ENCODE measurements around the gene PHF12. TPM values are rescaled to one million over a fixed set of nuclear protein-coding genes. Genes with fewer than 3 reads are reported as not detected.
"Not testable (repeated sequence)": the region's sequence is repeated elsewhere in the genome, so short reads cannot be mapped to it uniquely, and the experiment has no call there.

PHF12 gene
- total RNA-seq, 1 donor from 2014 or later = 54.5 TPM

GRCh38 chr17:28878158-28878910 lies 73.0 kb downstream of the PHF12 start:
- Histone ChIP-seq H3K4me1 (no peaks in the 10 kb centered on the region), H3K4me3 (no peak overlapping the region), H3K27me3 (no peaks in the 10 kb centered on the region), H3K9me3 (no peaks in the 10 kb centered on the region), H3K27ac (no peak overlapping the region), H3K36me3 (peaks cover 0 to 41% of the 10 kb centered on the region in 2 donors)
- TF ChIP-seq POLR2A (IDR thresholded peaks at IDR 0.05) = no peak
- no peak for TF ChIP-seq CTCF (IDR thresholded peaks at IDR 0.05)
- no peak for TF ChIP-seq POLR2AphosphoS5 (IDR thresholded peaks at IDR 0.05; ENCODE audit: insufficient read depth in 1 of 2, low read depth in 1 of 2)
- no peak for DNase-seq (ENCODE audit: extremely low spot score in 2 of 2)
- intact Hi-C loops (cut with DNase I) = no loop called here

- H3K9me3 ChIP-seq; H3K27ac ChIP-seq; H3K4me3 ChIP-seq; H3K4me1 ChIP-seq; DNase-seq (ENCODE audit: extremely low spot score in 2 of 2); intact Hi-C loops (cut with DNase I); H3K27me3 ChIP-seq: not testable (repeated sequence)
- H3K36me3 ChIP-seq = peaks cover 0 to 30% of the 10 kb centered on the region in 2 donors
These were observed 74.1 kb downstream of the PHF12 start for GRCh38 chr17:28877150-28877711.

- Histone ChIP-seq H3K4me3 (no peak overlapping the region), H3K4me1 (no peaks in the 10 kb centered on the region), H3K27ac (no peak overlapping the region), H3K27me3 (no peaks in the 10 kb centered on the region), H3K9me3 (no peaks in the 10 kb centered on the region), H3K36me3 (peaks cover 0 to 18% of the 10 kb centered on the region in 2 donors)
- no peak for DNase-seq (ENCODE audit: extremely low spot score in 2 of 2)
- TF ChIP-seq CTCF (IDR thresholded peaks at IDR 0.05) (no peak), POLR2AphosphoS5 (IDR thresholded peaks at IDR 0.05; ENCODE audit: insufficient read depth in 1 of 2, low read depth in 1 of 2) (no peak), POLR2A (IDR thresholded peaks at IDR 0.05) (no peak)
- intact Hi-C loops (cut with DNase I) = no loop called here
These were observed 75.3 kb downstream of the PHF12 start for GRCh38 chr17:28875848-28876550.

DNA sequence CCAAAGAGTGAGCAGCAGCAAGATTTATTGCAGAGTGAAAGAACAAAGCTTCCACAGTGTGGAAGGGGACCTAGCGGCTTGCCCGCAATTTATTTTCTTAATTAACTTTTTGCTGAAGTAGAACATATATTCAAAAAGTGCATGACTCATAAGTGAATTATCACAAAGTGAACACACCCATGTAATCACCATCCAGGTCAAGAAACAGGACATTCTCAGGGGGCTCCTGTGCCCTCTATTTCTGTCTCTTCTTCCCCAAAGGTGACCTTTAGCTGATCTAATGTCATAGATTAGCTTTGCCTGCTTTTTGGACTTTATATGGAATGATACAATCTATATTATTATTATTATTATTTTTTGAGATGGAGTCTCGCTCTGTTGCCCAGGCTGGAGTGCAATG lies 76.6 kb downstream of the PHF12 start:
- DNase-seq (ENCODE audit: extremely low spot score in 2 of 2) = no peak
- Histone ChIP-seq H3K36me3 (peaks cover 0 to 6% of the 10 kb centered on the region in 2 donors), H3K9me3 (no peaks in the 10 kb centered on the region), H3K4me1 (no peaks in the 10 kb centered on the region), H3K4me3 (no peak overlapping the region), H3K27ac (no peak overlapping the region), H3K27me3 (no peaks in the 10 kb centered on the region)
- intact Hi-C loops (cut with DNase I) = no loop called here
- no peak for TF ChIP-seq POLR2A (IDR thresholded peaks at IDR 0.05)
- no peak for TF ChIP-seq CTCF (IDR thresholded peaks at IDR 0.05)
- no peak for TF ChIP-seq POLR2AphosphoS5 (IDR thresholded peaks at IDR 0.05; ENCODE audit: insufficient read depth in 1 of 2, low read depth in 1 of 2)

DNA sequence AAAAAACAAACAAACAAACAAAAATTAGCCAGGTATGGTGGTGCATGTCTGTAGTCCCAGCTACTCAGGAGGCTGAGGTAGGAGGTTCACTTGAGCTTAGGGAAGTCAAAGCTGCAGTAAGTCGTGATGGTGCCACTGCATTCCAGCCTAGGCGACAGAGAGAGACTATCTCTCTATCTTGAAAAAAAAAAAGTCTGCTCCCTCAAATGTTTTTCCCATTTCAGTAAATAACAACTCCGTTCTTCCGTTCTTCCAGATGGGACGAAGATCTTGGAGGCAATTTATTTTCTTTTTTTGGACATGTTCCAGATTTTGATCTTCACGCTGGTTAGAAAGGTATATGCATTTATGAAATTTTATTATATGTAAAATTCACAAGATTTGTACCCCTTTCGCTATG lies 77.5 kb downstream of the PHF12 start:
- Histone ChIP-seq H3K36me3 (no peaks in the 10 kb centered on the region), H3K27ac (no peak overlapping the region), H3K4me3 (no peak overlapping the region), H3K9me3 (no peaks in the 10 kb centered on the region), H3K4me1 (no peaks in the 10 kb centered on the region), H3K27me3 (no peaks in the 10 kb centered on the region)
- DNase-seq (ENCODE audit: extremely low spot score in 2 of 2) = no peak
- intact Hi-C loops (cut with DNase I) = no loop called here
- TF ChIP-seq POLR2AphosphoS5 (IDR thresholded peaks at IDR 0.05; ENCODE audit: insufficient read depth in 1 of 2, low read depth in 1 of 2) = no peak
- no peak for TF ChIP-seq CTCF (IDR thresholded peaks at IDR 0.05)
- TF ChIP-seq POLR2A (IDR thresholded peaks at IDR 0.05) = no peak
